Neural progenitor cell (in vitro differentiated cells): ENCODE results near the gene CACFD1. TPM values are rescaled to one million over a fixed set of nuclear protein-coding genes. Genes with fewer than 3 reads are reported as not detected.

Source experiments
- DNase-seq: peaks from one replicate; pipeline ENCODE4 v3.0.0-alpha.2; 2016; ENCODE audit warnings: low spot score
- H2AFZ ChIP-seq: fragments of 200-600 bp; sonication (generic); replicated peaks from 2 replicates; pipeline ENCODE4 v1.6.1; 2016; ENCODE audit warnings: antibody characterized with exemption
- H3F3A ChIP-seq: fragments of 200-600 bp; sonication (generic); 2 replicates; pipeline ENCODE4 v1.6.1; 2016; ENCODE audit warnings: antibody characterized with exemption, low read depth
- H3K27ac ChIP-seq: fragments of 200-600 bp; sonication (generic); 2 replicates; pipeline ENCODE4 v1.5.1; 2016; ENCODE audit warnings: mild to moderate bottlenecking
- H3K27me3 ChIP-seq: fragments of 200-600 bp; sonication (generic); 2 replicates; pipeline ENCODE4 v1.6.1; 2016; ENCODE audit warnings: mild to moderate bottlenecking, moderate library complexity
- H3K36me3 ChIP-seq: fragments of 200-600 bp; sonication (generic); 2 replicates; pipeline ENCODE4 v1.5.1; 2016
- H3K4me1 ChIP-seq: fragments of 200-600 bp; sonication (generic); 2 replicates; pipeline ENCODE4 v1.6.1; 2016; ENCODE audit warnings: mixed run types
- H3K4me2 ChIP-seq: fragments of 200-600 bp; sonication (generic); 2 replicates; pipeline ENCODE4 v1.6.1; 2016
- H3K4me3 ChIP-seq: fragments of 200-600 bp; sonication (generic); 2 replicates; pipeline ENCODE4 v1.5.1; 2016
- H3K79me2 ChIP-seq: fragments of 200-600 bp; sonication (generic); 2 replicates; pipeline ENCODE4 v1.6.1; 2016; ENCODE audit warnings: low read depth
- H3K9ac ChIP-seq: fragments of 200-600 bp; sonication (generic); 2 replicates; pipeline ENCODE4 v1.6.1; 2016
- H3K9me3 ChIP-seq: fragments of 200-600 bp; sonication (generic); 2 replicates; pipeline ENCODE4 v1.5.1; 2016; ENCODE audit warnings: low read depth
- H4K20me1 ChIP-seq: fragments of 200-600 bp; sonication (generic); 2 replicates; pipeline ENCODE4 v1.6.1; 2016; ENCODE audit warnings: low read depth
- H3K27ac Mint-ChIP-seq: 3 replicates; pipeline ENCODE4 v1.8.0; 2021; ENCODE audit warnings: mixed read lengths
- H3K27me3 Mint-ChIP-seq: 2 replicates; pipeline ENCODE4 v1.8.0; 2022; ENCODE audit warnings: low read depth, mild to moderate bottlenecking, inconsistent platforms, moderate library complexity, mixed read lengths; ENCODE audit not compliant: insufficient read depth
- H3K36me3 Mint-ChIP-seq: 3 replicates; pipeline ENCODE4 v1.8.0; 2021; ENCODE audit warnings: mixed read lengths
- H3K4me1 Mint-ChIP-seq: 3 replicates; pipeline ENCODE4 v1.8.0; 2021; ENCODE audit warnings: mixed read lengths
- H3K4me3 Mint-ChIP-seq: 3 replicates; pipeline ENCODE4 v1.8.0; 2021; ENCODE audit warnings: mild to moderate bottlenecking, moderate library complexity, mixed read lengths
- H3K9me3 Mint-ChIP-seq: 3 replicates; pipeline ENCODE4 v1.8.0; 2020; ENCODE audit warnings: mixed read lengths
- CTCF ChIP-seq: fragments of 200-600 bp; sonication (generic); IDR thresholded peaks from 2 replicates; pipeline ENCODE4 v1.5.1; 2017; ENCODE audit warnings: antibody characterized with exemption, mild to moderate bottlenecking
- EZH2 ChIP-seq: fragments of 200-600 bp; sonication (generic); IDR thresholded peaks from 2 replicates; pipeline ENCODE4 v1.6.1; 2017; ENCODE audit warnings: antibody characterized with exemption, mild to moderate bottlenecking, moderate library complexity
- EZH2phosphoT487 ChIP-seq: fragments of 200-600 bp; sonication (generic); IDR thresholded peaks from 2 replicates; pipeline ENCODE4 v1.6.1; 2017; ENCODE audit warnings: antibody characterized with exemption
- total RNA-seq: library from RNA; depleted of rRNA; stranded (reverse); fragments of >200 nt; gene quantifications from 2 replicates; pipeline ENCODE4 v1.2.3, GENCODE V29; 2015; ENCODE audit warnings: low replicate concordance

Gene CACFD1
- total RNA-seq, 1 donor from 2014 or later = 15.7 TPM

- H3K36me3 ChIP-seq = no peaks in the 10 kb centered on the region
- H3K4me1 ChIP-seq = peaks cover 14% of the 10 kb centered on the region
- TF ChIP-seq EZH2 (no peak), CTCF (no peak), EZH2phosphoT487 (no peak)
- no peak overlapping the region for H3K4me2 ChIP-seq
- H4K20me1 ChIP-seq = no peaks in the 10 kb centered on the region
- H3K4me1 Mint-ChIP-seq = peaks cover 19% of the 10 kb centered on the region
- no peak overlapping the region for H3K27ac Mint-ChIP-seq
- H3K4me3 ChIP-seq = no peak overlapping the region
- peaks cover 5% of the 10 kb centered on the region for H3K27me3 Mint-ChIP-seq
- no peaks in the 10 kb centered on the region for H3K9me3 Mint-ChIP-seq
- H2AFZ ChIP-seq = no peak overlapping the region
- H3K9ac ChIP-seq = no peak overlapping the region
- no peak for DNase-seq
- H3K36me3 Mint-ChIP-seq = no peaks in the 10 kb centered on the region
- no peak overlapping the region for H3K4me3 Mint-ChIP-seq
- no peaks in the 10 kb centered on the region for H3K79me2 ChIP-seq
- no peaks in the 10 kb centered on the region for H3K9me3 ChIP-seq
- H3F3A ChIP-seq = peaks cover 32% of the 10 kb centered on the region
- no peak overlapping the region for H3K27ac ChIP-seq
- H3K27me3 ChIP-seq = no peaks in the 10 kb centered on the region
Observed at GRCh38 chr9:133511607-133512006, 51.8 kb downstream of the CACFD1 start.

- H3K36me3 Mint-ChIP-seq = no peaks in the 10 kb centered on the region
- H3K4me3 Mint-ChIP-seq = no peak overlapping the region
- H3K4me1 Mint-ChIP-seq = peaks cover 14% of the 10 kb centered on the region
- Histone ChIP-seq H3K4me2 (no peak overlapping the region), H3K4me3 (no peak overlapping the region), H3K4me1 (peaks cover 14% of the 10 kb centered on the region), H3K9me3 (no peaks in the 10 kb centered on the region), H4K20me1 (no peaks in the 10 kb centered on the region), H3F3A (peaks cover 32% of the 10 kb centered on the region), H2AFZ (no peak overlapping the region), H3K27me3 (no peaks in the 10 kb centered on the region), H3K27ac (no peak overlapping the region), H3K79me2 (no peaks in the 10 kb centered on the region), H3K9ac (no peak overlapping the region), H3K36me3 (no peaks in the 10 kb centered on the region)
- peaks cover 5% of the 10 kb centered on the region for H3K27me3 Mint-ChIP-seq
- H3K9me3 Mint-ChIP-seq = no peaks in the 10 kb centered on the region
- no peak overlapping the region for H3K27ac Mint-ChIP-seq
- TF ChIP-seq EZH2phosphoT487 (no peak), CTCF (no peak), EZH2 (no peak)
- DNase-seq = no peak
Observed at GRCh38 chr9:133512253-133513213, 52.8 kb downstream of the CACFD1 start.

GRCh38 chr9:133513214-133514100, 53.7 kb downstream of the CACFD1 start:
- no peak overlapping the region for H3K4me3 ChIP-seq
- H3K4me1 Mint-ChIP-seq = peaks cover 14% of the 10 kb centered on the region
- no peak for DNase-seq
- H3K27me3 ChIP-seq = no peaks in the 10 kb centered on the region
- H3K9me3 Mint-ChIP-seq = no peaks in the 10 kb centered on the region
- TF ChIP-seq EZH2phosphoT487 (no peak), EZH2 (no peak), CTCF (no peak)
- H4K20me1 ChIP-seq = no peaks in the 10 kb centered on the region
- H3K27me3 Mint-ChIP-seq = peaks cover 5% of the 10 kb centered on the region
- no peaks in the 10 kb centered on the region for H3K9me3 ChIP-seq
- H3F3A ChIP-seq = peaks cover 32% of the 10 kb centered on the region
- H3K4me1 ChIP-seq = peaks cover 14% of the 10 kb centered on the region
- H3K36me3 ChIP-seq = no peaks in the 10 kb centered on the region
- H3K79me2 ChIP-seq = no peaks in the 10 kb centered on the region
- H3K27ac ChIP-seq = no peak overlapping the region
- no peak overlapping the region for H2AFZ ChIP-seq
- no peak overlapping the region for H3K4me2 ChIP-seq
- no peak overlapping the region for H3K9ac ChIP-seq
- no peak overlapping the region for H3K4me3 Mint-ChIP-seq
- no peak overlapping the region for H3K27ac Mint-ChIP-seq
- H3K36me3 Mint-ChIP-seq = no peaks in the 10 kb centered on the region
